ENCODE results near the gene ATF1. TPM values are rescaled to one million over a fixed set of nuclear protein-coding genes. Genes with fewer than 3 reads are reported as not detected.

The ATF1 gene
- total and polyA plus RNA-seq, 10 of the 15 experiments (the other 5 are each of a cell fraction or from before 2014, with no cell fraction given): 15.4 to 92.0 (median 33.6) TPM

DNA sequence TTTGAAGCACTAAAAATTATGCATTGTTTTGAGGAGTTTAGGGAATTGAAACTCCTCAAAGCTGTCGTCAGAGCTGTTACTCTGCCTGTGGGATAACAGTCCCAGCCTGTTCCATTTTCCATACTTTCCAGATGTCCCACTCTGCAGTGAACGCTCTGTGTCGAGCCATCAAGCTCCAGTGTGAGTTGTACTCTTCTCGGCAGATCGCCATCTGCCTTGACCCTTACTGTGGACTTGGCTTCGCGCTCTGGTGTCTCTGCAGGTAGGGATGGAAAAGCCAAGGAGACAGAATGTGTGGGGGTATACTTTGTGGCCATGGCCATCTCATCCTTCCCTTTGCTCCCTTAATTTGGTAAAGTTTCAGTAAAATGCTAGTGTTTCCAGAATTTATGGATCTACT is 35.5 kb upstream of the ATF1 start (continued):
- no peak for TF ChIP-seq BACH1 (IDR thresholded peaks at IDR 0.05; ENCODE audit: borderline replicate concordance)
- TF ChIP-seq DPF2 (IDR thresholded peaks at IDR 0.05): no peak
- no peak for TF ChIP-seq ZNF207 (IDR thresholded peaks at IDR 0.05; ENCODE audit: borderline replicate concordance)

DNA sequence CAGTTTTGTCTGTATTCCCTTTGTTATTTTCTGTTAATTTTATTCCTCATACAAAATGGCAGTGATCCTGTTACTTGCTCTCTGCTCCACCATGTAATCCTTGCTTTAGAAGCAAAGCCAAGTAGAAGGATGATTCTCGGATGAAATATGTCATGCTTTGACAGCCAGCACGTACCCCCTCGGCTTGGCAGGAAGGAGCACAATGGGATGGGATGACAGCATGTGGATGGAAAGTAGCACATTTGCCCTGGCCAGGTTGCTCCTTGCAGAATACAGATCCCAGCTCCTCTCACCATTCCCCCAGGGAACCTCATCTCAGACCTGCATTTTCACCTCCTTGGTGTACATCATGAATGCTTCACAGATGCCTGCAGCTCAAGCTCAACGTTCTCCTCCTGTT is 35.1 kb upstream of the ATF1 start:
- FAIRE-seq: no peak
- H3K27ac ChIP-seq (ENCODE audit: control insufficient read depth, insufficient read depth): no peak overlapping the region
- no peak overlapping the region for H3K4me3 ChIP-seq
- H3K27me3 ChIP-seq (replicated peaks in 1 of 2; ENCODE audit: control insufficient read depth in 2 of 2, insufficient read depth in 2 of 2, low read length in 1 of 2): no peaks in the 10 kb centered on the region
- ChIA-PET RAD21 (ENCODE audit: unreplicated experiment) (no interaction called here), POLR2A (no interaction called here), CTCF (interaction anchor here (0.7 kb wide), 1 partner anchor 95 kb away, joined by 5 read pairs; no protein-coding TSS in a partner anchor), SMC1A (ENCODE audit: uncharacterized antibody, unreplicated experiment) (interaction anchor here (0.9 kb wide), 1 partner anchor 10 kb away, joined by 3 read pairs; no protein-coding TSS in a partner anchor)
- H3K9ac ChIP-seq (ENCODE audit: control insufficient read depth, insufficient read depth, low read length): no peak overlapping the region
- H2AFZ ChIP-seq (ENCODE audit: control insufficient read depth, low read depth, low read length): no peak overlapping the region
- no peaks in the 10 kb centered on the region for H3K9me3 ChIP-seq (replicated peaks; ENCODE audit: control insufficient read depth, insufficient read depth, low read length)
- ATAC-seq: no peak
- in situ Hi-C loops (cut with MboI) (no loop called here), intact Hi-C loops (cut with micrococcal nuclease; ENCODE audit: unreplicated experiment) (no loop called here)
- 98% methylated on average over 4 of the region's 4 CpGs for WGBS (ENCODE audit: insufficient coverage, insufficient replicate concordance, low lambda C conversion rate, missing lambda C conversion rate)
- no peaks in the 10 kb centered on the region for H3K4me1 ChIP-seq (ENCODE audit: control insufficient read depth, insufficient read depth, low read length)
- H4K20me1 ChIP-seq (ENCODE audit: control insufficient read depth, insufficient read depth): no peaks in the 10 kb centered on the region
- no peak for DNase-seq (ENCODE audit: low read depth, low spot score)
- no peaks in the 10 kb centered on the region for H3K79me2 ChIP-seq (ENCODE audit: control insufficient read depth, insufficient read depth, low read length)
- no TSS peak for BruUV-seq (replicated peaks)
- no peak overlapping the region for H3K4me2 ChIP-seq (ENCODE audit: control insufficient read depth, insufficient read depth)
- peaks cover 12 to 33% of the 10 kb centered on the region in 2 experiments for H3K36me3 ChIP-seq (ENCODE audit: control insufficient read depth in 2 of 2, insufficient read depth in 2 of 2, low read length in 1 of 2)
- TF ChIP-seq MTA2 (IDR thresholded peaks at IDR 0.05; ENCODE audit: low read depth): no peak
- TF ChIP-seq STAT1 (conservative IDR thresholded peaks at IDR 0.05): no peak
- TF ChIP-seq, protein P1, sequence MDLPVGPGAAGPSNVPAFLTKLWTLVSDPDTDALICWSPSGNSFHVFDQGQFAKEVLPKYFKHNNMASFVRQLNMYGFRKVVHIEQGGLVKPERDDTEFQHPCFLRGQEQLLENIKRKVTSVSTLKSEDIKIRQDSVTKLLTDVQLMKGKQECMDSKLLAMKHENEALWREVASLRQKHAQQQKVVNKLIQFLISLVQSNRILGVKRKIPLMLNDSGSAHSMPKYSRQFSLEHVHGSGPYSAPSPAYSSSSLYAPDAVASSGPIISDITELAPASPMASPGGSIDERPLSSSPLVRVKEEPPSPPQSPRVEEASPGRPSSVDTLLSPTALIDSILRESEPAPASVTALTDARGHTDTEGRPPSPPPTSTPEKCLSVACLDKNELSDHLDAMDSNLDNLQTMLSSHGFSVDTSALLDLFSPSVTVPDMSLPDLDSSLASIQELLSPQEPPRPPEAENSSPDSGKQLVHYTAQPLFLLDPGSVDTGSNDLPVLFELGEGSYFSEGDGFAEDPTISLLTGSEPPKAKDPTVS (IDR thresholded peaks at IDR 0.05; ENCODE audit: low read depth, low read length): no peak
- TF ChIP-seq KDM1A (IDR thresholded peaks at IDR 0.05; ENCODE audit: borderline replicate concordance): no peak
- TF ChIP-seq TCF7 (IDR thresholded peaks at IDR 0.05; ENCODE audit: borderline replicate concordance): no peak
- no peak for TF ChIP-seq ZNF274 (IDR thresholded peaks at IDR 0.05; ENCODE audit: insufficient read depth, insufficient read length)
- TF ChIP-seq JUNB (IDR thresholded peaks at IDR 0.05): no peak
- no peak for TF ChIP-seq BMI1 (IDR thresholded peaks at IDR 0.05; ENCODE audit: borderline replicate concordance)
- no peak for TF ChIP-seq ZZZ3 (IDR thresholded peaks at IDR 0.05; ENCODE audit: control insufficient read depth, insufficient read length, low read depth)
- TF ChIP-seq RFX5 (IDR thresholded peaks at IDR 0.05; ENCODE audit: low read depth, low read length): no peak
- TF ChIP-seq, protein P2, sequence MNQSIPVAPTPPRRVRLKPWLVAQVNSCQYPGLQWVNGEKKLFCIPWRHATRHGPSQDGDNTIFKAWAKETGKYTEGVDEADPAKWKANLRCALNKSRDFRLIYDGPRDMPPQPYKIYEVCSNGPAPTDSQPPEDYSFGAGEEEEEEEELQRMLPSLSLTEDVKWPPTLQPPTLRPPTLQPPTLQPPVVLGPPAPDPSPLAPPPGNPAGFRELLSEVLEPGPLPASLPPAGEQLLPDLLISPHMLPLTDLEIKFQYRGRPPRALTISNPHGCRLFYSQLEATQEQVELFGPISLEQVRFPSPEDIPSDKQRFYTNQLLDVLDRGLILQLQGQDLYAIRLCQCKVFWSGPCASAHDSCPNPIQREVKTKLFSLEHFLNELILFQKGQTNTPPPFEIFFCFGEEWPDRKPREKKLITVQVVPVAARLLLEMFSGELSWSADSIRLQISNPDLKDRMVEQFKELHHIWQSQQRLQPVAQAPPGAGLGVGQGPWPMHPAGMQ (IDR thresholded peaks at IDR 0.05; ENCODE audit: borderline replicate concordance): no peak
- TF ChIP-seq EP300 (IDR thresholded peaks at IDR 0.05; ENCODE audit: borderline replicate concordance in 1 of 2, control insufficient read depth in 1 of 2, low read depth in 2 of 2, low read length in 2 of 2): no peak
- TF ChIP-seq, protein P3, sequence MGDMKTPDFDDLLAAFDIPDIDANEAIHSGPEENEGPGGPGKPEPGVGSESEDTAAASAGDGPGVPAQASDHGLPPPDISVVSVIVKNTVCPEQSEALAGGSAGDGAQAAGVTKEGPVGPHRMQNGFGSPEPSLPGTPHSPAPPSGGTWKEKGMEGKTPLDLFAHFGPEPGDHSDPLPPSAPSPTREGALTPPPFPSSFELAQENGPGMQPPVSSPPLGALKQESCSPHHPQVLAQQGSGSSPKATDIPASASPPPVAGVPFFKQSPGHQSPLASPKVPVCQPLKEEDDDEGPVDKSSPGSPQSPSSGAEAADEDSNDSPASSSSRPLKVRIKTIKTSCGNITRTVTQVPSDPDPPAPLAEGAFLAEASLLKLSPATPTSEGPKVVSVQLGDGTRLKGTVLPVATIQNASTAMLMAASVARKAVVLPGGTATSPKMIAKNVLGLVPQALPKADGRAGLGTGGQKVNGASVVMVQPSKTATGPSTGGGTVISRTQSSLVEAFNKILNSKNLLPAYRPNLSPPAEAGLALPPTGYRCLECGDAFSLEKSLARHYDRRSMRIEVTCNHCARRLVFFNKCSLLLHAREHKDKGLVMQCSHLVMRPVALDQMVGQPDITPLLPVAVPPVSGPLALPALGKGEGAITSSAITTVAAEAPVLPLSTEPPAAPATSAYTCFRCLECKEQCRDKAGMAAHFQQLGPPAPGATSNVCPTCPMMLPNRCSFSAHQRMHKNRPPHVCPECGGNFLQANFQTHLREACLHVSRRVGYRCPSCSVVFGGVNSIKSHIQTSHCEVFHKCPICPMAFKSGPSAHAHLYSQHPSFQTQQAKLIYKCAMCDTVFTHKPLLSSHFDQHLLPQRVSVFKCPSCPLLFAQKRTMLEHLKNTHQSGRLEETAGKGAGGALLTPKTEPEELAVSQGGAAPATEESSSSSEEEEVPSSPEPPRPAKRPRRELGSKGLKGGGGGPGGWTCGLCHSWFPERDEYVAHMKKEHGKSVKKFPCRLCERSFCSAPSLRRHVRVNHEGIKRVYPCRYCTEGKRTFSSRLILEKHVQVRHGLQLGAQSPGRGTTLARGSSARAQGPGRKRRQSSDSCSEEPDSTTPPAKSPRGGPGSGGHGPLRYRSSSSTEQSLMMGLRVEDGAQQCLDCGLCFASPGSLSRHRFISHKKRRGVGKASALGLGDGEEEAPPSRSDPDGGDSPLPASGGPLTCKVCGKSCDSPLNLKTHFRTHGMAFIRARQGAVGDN (IDR thresholded peaks at IDR 0.05): no peak
- no peak for TF ChIP-seq CHD1 (IDR thresholded peaks at IDR 0.05; ENCODE audit: low read depth, low read length)

Data from GM12878 (cell line).